Measurements from ENCODE around the gene UBE4B. TPM values are rescaled to one million over a fixed set of nuclear protein-coding genes. Genes with fewer than 3 reads are reported as not detected.
"Not testable (repeated sequence)": the region's sequence is repeated elsewhere in the genome, so short reads cannot be mapped to it uniquely, and the experiment has no call there.

UBE4B gene
- total and polyA plus RNA-seq, 2 donors (not counting 1 experiment from before 2014, with no cell fraction given) = 21.7 to 57.5 TPM

GRCh38 chr1:10021992-10022391 lies 10.8 kb upstream of the UBE4B start:
- H3K79me2 ChIP-seq (ENCODE audit: control insufficient read depth, insufficient read depth, low read length); H3K27ac Mint-ChIP-seq; intact Hi-C loops (cut with micrococcal nuclease); H3K4me3 Mint-ChIP-seq; H4K20me1 ChIP-seq (ENCODE audit: control insufficient read depth, insufficient read depth, low read length, poor library complexity, severe bottlenecking); H3K4me2 ChIP-seq (replicated peaks; ENCODE audit: low read depth, low read length, poor library complexity, severe bottlenecking); H3K27me3 ChIP-seq (replicated peaks in 1 of 4; ENCODE audit: control extremely low read depth in 1 of 4, control insufficient read depth in 3 of 4, insufficient read depth in 4 of 4, low read length in 3 of 4); DNase-seq; H3K4me1 ChIP-seq (ENCODE audit: control insufficient read depth in 2 of 2, insufficient read depth in 2 of 2, low read length in 2 of 2); CTCF ChIA-PET; H3K27me3 Mint-ChIP-seq; H3K4me1 Mint-ChIP-seq; H3K4me3 ChIP-seq (ENCODE audit: control extremely low read depth in 1 of 5, extremely low read depth in 1 of 5, insufficient read depth in 1 of 5, low read depth in 2 of 5, low read length in 4 of 5); ATAC-seq (ENCODE audit: low read depth); H3K27ac ChIP-seq (ENCODE audit: low read length in 2 of 2); H2AFZ ChIP-seq (ENCODE audit: insufficient read depth, low read depth, low read length, poor library complexity, severe bottlenecking); H3K36me3 ChIP-seq (replicated peaks in 1 of 2; ENCODE audit: control extremely low read depth in 1 of 2, control insufficient read depth in 1 of 2, extremely low read depth in 1 of 2, insufficient read depth in 2 of 2, low read length in 1 of 2); H3K9ac ChIP-seq (ENCODE audit: low read length); H3K9me3 ChIP-seq (ENCODE audit: control extremely low read depth in 1 of 3, control insufficient read depth in 2 of 3, insufficient read depth in 1 of 3, low read length in 2 of 3); H3K9me3 Mint-ChIP-seq (ENCODE audit: insufficient read depth): not testable (repeated sequence)
- POLR2A ChIA-PET = interaction anchor here (0.7 kb wide), 1 partner anchor 900 kb away, joined by 5 read pairs; no protein-coding TSS in a partner anchor
- WGBS (ENCODE audit: insufficient coverage) = no CpG with 5 or more reads among the region's 4 CpGs

GRCh38 chr1:10022656-10023055 lies 10.1 kb upstream of the UBE4B start:
- POLR2A ChIA-PET = no interaction called here
- TF ChIP-seq EZH2 (IDR thresholded peaks at IDR 0.05; ENCODE audit: borderline replicate concordance, insufficient read depth, low read depth, low read length, poor library complexity, severe bottlenecking) (no peak), CTCF (IDR thresholded peaks at IDR 0.05) (no peak)
- H3K4me1 Mint-ChIP-seq = peaks cover 4% of the 10 kb centered on the region
- Histone ChIP-seq H3K9ac (ENCODE audit: low read length) (no peak overlapping the region), H2AFZ (ENCODE audit: insufficient read depth, low read depth, low read length, poor library complexity, severe bottlenecking) (no peak overlapping the region), H3K27ac (ENCODE audit: low read length in 2 of 2) (no peak overlapping the region), H3K36me3 (replicated peaks in 1 of 2; ENCODE audit: control extremely low read depth in 1 of 2, control insufficient read depth in 1 of 2, extremely low read depth in 1 of 2, insufficient read depth in 2 of 2, low read length in 1 of 2) (no peaks in the 10 kb centered on the region), H3K4me1 (ENCODE audit: control insufficient read depth in 2 of 2, insufficient read depth in 2 of 2, low read length in 2 of 2) (no peaks in the 10 kb centered on the region), H3K9me3 (ENCODE audit: control extremely low read depth in 1 of 3, control insufficient read depth in 2 of 3, insufficient read depth in 1 of 3, low read length in 2 of 3) (peaks cover 0 to 4% (median 0%) of the 10 kb centered on the region in 3 donors), H4K20me1 (ENCODE audit: control insufficient read depth, insufficient read depth, low read length, poor library complexity, severe bottlenecking) (no peaks in the 10 kb centered on the region), H3K79me2 (ENCODE audit: control insufficient read depth, insufficient read depth, low read length) (no peaks in the 10 kb centered on the region), H3K4me3 (ENCODE audit: control extremely low read depth in 1 of 5, extremely low read depth in 1 of 5, insufficient read depth in 1 of 5, low read depth in 2 of 5, low read length in 4 of 5) (no peak overlapping the region), H3K4me2 (replicated peaks; ENCODE audit: low read depth, low read length, poor library complexity, severe bottlenecking) (no peak overlapping the region), H3K27me3 (replicated peaks in 1 of 4; ENCODE audit: control extremely low read depth in 1 of 4, control insufficient read depth in 3 of 4, insufficient read depth in 4 of 4, low read length in 3 of 4) (no peaks in the 10 kb centered on the region)
- H3K9me3 Mint-ChIP-seq (ENCODE audit: insufficient read depth) = no peaks in the 10 kb centered on the region
- CTCF ChIA-PET = no interaction called here
- no peak for DNase-seq
- 100% methylated on average over 3 of the region's 7 CpGs for whole genome bisulfite sequencing (ENCODE audit: insufficient coverage)
- H3K27ac Mint-ChIP-seq = no peak overlapping the region
- H3K4me3 Mint-ChIP-seq = no peak overlapping the region
- no peaks in the 10 kb centered on the region for H3K27me3 Mint-ChIP-seq
- intact Hi-C loops (cut with micrococcal nuclease) = no loop called here
- no peak for ATAC-seq (ENCODE audit: low read depth)

All from B cell (primary cell).